Right atrium auricular region (tissue), 2 donors: Measurements from ENCODE around the gene CHPF. TPM values are rescaled to one million over a fixed set of nuclear protein-coding genes. Genes with fewer than 3 reads are reported as not detected.

ENCODE experiments used
- DNase-seq: peaks from one replicate; pipeline ENCODE4 v3.0.0-alpha.2; 2019; ENCODE audit warnings: low spot score
- H3K27ac ChIP-seq, 2 donors: fragments of 200-600 bp; sonication (generic); 1 replicate in 1 of 2; 2 replicates in 1 of 2; pipeline ENCODE4 v1.5.1; 2016 to 2019
- H3K27me3 ChIP-seq, 2 donors: fragments of 200-600 bp; sonication (generic); one replicate each; pipeline versions ENCODE4 v1.5.1 to v1.6.0; 2017 to 2019
- H3K36me3 ChIP-seq: fragments of 200-600 bp; sonication (generic); one replicate; pipeline ENCODE4 v1.5.1; 2016
- H3K4me1 ChIP-seq, 2 donors: fragments of 200-600 bp; sonication (generic); one replicate each; pipeline versions ENCODE4 v1.5.1 to v1.6.0; 2017 to 2019
- H3K4me3 ChIP-seq, 2 donors: fragments of 200-600 bp; sonication (generic); 1 replicate in 1 of 2; 2 replicates in 1 of 2; pipeline ENCODE4 v1.5.1; 2017 to 2019; ENCODE audit warnings: mild to moderate bottlenecking in 1 of 2, moderate library complexity in 1 of 2
- H3K9me3 ChIP-seq, 2 donors: fragments of 200-600 bp; sonication (generic); one replicate each; pipeline ENCODE4 v1.5.1; 2019
- CTCF ChIP-seq, 2 donors: fragments of 200-600 bp; sonication (generic); IDR thresholded peaks; one replicate each; pipeline ENCODE4 v1.5.1; 2019; ENCODE audit warnings: antibody characterized with exemption in 2 of 2
- total RNA-seq, 2 donors: library from RNA; depleted of rRNA; stranded (reverse); fragments of >200 nt; gene quantifications; one replicate each; pipeline ENCODE4 v1.1.0, GENCODE V29; 2016

The CHPF gene
- total RNA-seq, 2 donors from 2014 or later, result 206 to 228 TPM

DNA sequence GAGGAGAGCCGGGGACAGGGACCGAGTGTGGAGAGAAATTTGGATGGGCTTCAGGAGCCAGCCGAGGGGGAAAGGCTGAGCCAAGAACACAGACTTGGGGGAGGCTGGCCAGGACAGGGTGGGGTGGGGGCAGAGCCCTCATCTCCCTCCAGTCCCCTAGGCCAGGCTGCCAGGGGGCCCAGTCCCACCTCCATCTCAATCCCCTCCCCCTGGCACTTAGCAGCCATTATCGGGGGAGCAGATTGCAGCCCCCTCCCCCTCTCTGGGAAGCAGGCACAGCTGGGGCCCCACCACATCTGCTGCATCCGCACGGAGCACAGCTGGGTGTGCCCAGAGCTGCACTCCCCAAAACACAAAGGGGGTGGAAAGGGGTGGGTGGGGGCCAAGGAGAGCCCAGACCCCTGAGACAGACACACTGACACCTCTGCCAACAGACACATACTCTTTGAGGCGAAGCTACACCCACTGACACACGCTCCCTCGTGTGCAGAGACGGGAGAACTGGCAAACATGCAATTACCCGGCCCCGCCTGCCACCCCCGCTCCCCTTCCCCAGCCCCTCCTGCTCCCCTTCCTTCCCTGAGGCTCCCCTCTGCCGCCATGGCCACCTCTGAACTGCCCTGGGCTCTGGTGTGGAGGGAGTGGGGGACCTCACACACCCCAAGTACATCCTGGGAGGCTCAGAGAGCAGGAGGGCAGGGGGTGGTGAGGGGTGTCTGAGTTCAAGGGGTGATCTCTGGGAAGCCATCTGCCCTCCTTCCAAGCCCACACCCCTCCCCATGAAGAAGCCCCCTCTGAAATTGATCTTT, 34.4 kb downstream of the CHPF start:
- Histone ChIP-seq H3K27me3 (no peaks in the 10 kb centered on the region), H3K4me3 (no peak overlapping the region), H3K27ac (peak overlapping the region in 1 of 2 donors; percentile 29), H3K4me1 (peaks cover 0 to 72% of the 10 kb centered on the region in 2 donors), H3K36me3 (peaks cover 19% of the 10 kb centered on the region), H3K9me3 (no peaks in the 10 kb centered on the region)
- no peak for DNase-seq
- no peak for TF ChIP-seq CTCF (IDR thresholded peaks at IDR 0.05)

DNA sequence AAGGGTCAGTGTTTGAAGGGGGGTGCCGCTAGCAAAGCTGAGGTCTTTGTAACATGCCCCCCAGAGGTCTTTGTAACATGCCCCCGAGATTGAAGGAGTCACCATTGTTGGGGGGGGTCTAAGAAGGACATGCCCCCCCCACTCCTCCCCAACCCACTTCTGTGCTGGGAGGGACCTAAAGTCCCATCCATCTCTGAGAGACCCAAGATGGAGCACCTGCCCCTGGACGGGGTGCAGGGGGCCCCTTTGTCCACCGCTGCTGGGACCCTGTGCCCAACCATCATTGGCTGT, 35.2 kb downstream of the CHPF start:
- no peaks in the 10 kb centered on the region for H3K9me3 ChIP-seq
- peak overlapping the region in 1 of 2 donors; percentile 11 for H3K27ac ChIP-seq
- H3K4me3 ChIP-seq, result no peak overlapping the region
- no peak for TF ChIP-seq CTCF (IDR thresholded peaks at IDR 0.05)
- peaks cover 0 to 64% of the 10 kb centered on the region in 2 donors for H3K4me1 ChIP-seq
- no peak for DNase-seq
- peaks cover 27% of the 10 kb centered on the region for H3K36me3 ChIP-seq
- no peaks in the 10 kb centered on the region for H3K27me3 ChIP-seq

GRCh38 chr2:219507581-219508443, 35.8 kb downstream of the CHPF start:
- peak overlapping the region; percentile 11 to 35 for H3K27ac ChIP-seq
- no peak for TF ChIP-seq CTCF (IDR thresholded peaks at IDR 0.05)
- no peaks in the 10 kb centered on the region for H3K9me3 ChIP-seq
- no peak for DNase-seq
- no peak overlapping the region for H3K4me3 ChIP-seq
- peaks cover 0 to 58% of the 10 kb centered on the region in 2 donors for H3K4me1 ChIP-seq
- no peaks in the 10 kb centered on the region for H3K27me3 ChIP-seq
- peaks cover 33% of the 10 kb centered on the region for H3K36me3 ChIP-seq

GRCh38 chr2:219506802-219507526, 36.6 kb downstream of the CHPF start:
- DNase-seq, result no peak
- peaks cover 0 to 50% of the 10 kb centered on the region in 2 donors for H3K4me1 ChIP-seq
- H3K27ac ChIP-seq, result peak overlapping the region; percentile 2 to 35
- no peak for TF ChIP-seq CTCF (IDR thresholded peaks at IDR 0.05)
- no peak overlapping the region for H3K4me3 ChIP-seq
- H3K36me3 ChIP-seq, result peaks cover 33% of the 10 kb centered on the region
- H3K27me3 ChIP-seq, result no peaks in the 10 kb centered on the region
- no peaks in the 10 kb centered on the region for H3K9me3 ChIP-seq

GRCh38 chr2:219506153-219506801, 37.3 kb downstream of the CHPF start:
- H3K27me3 ChIP-seq, result no peaks in the 10 kb centered on the region
- peaks cover 33% of the 10 kb centered on the region for H3K36me3 ChIP-seq
- peaks cover 0 to 43% of the 10 kb centered on the region in 2 donors for H3K4me1 ChIP-seq
- H3K27ac ChIP-seq, result no peak overlapping the region
- no peak for TF ChIP-seq CTCF (IDR thresholded peaks at IDR 0.05)
- no peaks in the 10 kb centered on the region for H3K9me3 ChIP-seq
- DNase-seq, result no peak
- no peak overlapping the region for H3K4me3 ChIP-seq
